HG02759 (cell line): ENCODE measurements around the gene ADGRG1.

ENCODE experiments used
- ATAC-seq: cut with Tn5 transposase; IDR thresholded peaks from one replicate; pipeline ENCODE4 v1.9.1; 2021; ENCODE audit warnings: mild to moderate bottlenecking, moderate library complexity; ENCODE audit not compliant: unreplicated experiment

Gene ADGRG1

GRCh38 chr16:57619606-57620334 lies 8.7 kb upstream of the ADGRG1 start:
- no peak for ATAC-seq

DNA sequence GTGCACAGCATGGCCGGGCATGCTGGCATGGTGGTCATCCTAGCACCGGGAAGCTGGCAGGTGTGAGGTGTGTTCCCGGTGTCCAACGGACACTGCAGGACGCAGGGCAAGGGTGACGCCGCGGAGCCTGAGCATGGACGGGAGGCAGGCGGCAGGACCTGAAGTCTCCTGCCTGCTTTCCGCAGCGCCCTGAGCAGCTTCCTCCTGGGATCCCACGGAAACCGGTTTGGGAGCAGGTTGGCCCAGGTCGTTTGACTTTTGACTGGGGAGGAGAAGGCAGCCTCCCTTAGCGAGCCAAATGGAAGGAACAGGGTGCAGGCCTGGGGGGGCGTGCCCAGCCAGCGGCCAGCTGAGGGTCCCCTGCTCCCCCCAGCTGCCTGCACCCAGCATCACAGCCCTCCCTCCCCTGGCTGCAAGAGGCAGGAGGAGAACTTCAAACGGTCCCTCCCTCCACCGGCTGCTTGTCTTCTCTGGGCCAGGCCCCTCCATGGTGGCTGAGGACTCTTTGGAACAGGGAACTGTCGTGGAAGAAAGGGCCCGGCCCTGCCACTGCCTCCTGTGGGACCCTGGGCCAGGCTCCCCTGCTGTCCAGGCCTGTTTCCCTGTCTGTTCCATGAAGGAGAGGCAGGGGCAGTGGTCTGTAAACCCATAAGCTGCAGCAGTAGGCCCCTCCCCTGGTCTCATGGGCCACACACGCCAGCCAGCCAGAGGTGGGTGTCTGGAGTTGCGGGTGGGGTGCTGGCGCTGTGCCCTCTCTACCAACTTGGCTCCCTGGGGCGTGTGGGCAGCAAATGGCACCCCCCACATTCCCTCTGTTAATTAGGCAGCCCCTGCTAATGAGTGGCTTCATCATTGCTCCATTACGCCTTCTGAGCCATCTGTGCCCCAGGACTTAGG lies 7.8 kb upstream of the ADGRG1 start:
- ATAC-seq: no peak

- ATAC-seq: no peak
Measured at GRCh38 chr16:57621521-57622271, 6.7 kb upstream of the ADGRG1 start.

GRCh38 chr16:57622361-57623250 lies 5.8 kb upstream of the ADGRG1 start:
- ATAC-seq: no peak

- ATAC-seq: no peak
Measured at GRCh38 chr16:57623251-57624043, 5.0 kb upstream of the ADGRG1 start.

GRCh38 chr16:57624044-57624688 lies 4.3 kb upstream of the ADGRG1 start:
- no peak for ATAC-seq

DNA sequence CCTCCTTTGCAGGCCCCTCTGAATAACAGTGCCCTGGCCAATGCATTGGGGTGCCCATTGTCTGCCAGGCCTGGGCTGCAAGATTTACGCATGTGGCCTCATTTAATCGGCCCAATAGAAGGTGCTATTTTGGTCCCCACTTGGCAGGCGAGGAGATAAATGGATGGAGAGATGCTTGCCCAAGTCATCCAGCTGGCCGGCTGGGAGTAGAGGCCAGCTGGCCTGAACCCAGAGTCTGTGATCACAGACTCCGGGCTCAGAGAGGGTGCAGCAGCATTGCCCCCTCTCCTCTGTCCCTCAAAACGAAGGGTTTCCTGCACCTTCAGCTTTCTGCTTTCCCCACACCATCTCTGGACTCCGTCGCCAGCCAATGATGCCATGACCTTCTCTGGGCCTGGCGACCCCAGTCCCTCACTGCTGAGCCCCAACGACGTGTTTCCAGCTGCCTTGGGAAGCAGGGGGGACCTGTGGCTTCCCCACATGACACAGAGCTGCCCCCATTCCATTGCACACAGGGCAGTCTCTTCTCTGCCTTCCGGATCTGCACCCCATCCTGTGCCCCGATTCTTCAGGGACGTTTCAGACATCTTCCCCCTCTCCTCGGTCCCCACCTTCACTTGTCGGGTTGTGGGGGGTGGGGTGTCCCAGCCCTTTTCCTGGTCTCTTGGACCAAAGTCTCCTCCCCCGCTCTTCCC lies 3.5 kb upstream of the ADGRG1 start:
- no peak for ATAC-seq

DNA sequence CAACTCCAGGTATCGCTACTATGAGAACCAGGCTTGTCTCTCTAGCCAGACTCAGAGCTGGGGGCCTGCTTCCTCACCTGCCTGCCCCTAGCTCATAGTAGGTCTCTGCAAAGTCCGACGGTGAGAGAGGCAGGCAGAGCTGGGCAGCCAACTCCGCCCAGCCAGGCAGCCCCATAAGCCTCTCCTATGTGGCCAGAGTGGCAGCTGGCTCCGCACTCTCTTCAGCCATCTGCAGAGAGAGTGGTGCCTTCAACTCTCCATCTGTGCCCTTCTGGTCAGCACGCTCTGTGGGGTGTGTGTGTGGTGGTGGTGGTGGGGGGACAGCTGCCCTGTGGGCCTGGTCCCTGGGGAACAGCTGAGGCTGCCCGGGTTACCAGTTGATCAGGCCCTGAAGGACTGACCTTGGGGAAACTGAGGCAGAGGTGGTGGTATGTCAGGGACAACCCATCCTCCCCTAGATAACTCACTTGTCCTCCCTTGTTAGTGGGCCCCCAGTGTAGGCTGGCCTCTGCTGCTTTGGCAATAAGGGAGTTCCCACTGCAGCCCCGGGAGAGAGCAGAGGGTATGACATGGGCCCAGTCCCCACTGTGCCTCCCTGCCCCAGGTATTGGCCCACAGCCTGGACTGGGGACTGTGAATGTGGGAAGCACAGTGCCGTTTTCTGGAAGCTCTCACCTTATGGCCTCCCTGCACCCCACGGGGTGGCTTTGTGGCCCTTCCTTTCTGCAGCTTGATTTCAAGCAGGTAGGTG lies 1.8 kb upstream of the ADGRG1 start:
- no peak for ATAC-seq

DNA sequence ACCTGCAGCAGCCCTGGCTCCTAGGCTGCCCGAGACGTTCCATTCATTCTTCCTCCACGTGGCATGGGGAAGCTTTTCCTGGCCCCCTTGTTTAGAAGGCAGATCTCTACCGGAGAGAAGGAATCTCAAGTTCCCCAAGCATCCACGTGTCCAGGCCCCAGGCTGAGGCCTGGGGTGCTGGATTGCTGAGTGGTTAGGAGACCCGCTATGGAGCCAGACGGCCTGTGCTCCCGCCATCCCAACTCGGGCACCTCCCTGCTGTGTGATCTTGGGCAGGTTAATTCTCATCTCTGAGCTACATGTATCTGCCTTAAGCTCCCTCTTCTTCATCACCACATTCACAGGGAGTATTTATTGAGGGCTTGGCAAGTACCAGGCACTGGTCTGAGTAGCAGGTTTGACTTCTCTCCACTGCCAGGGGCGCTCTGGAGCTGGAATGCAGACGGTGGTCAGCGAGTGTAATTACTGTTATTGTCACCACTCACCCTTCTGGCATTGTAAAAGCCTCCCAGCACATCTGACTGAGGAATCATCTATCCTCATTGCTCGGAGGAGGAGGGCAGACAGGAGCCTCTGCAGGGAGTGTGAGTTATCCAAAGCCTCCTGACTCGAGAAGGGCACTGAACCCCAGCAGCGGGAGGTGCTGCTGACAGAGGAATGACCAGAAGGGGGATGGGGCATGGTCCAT lies 1.1 kb upstream of the ADGRG1 start:
- no peak for ATAC-seq

GRCh38 chr16:57628783-57629293 lies 408 bp downstream of the ADGRG1 start:
- ATAC-seq: no peak

- no peak for ATAC-seq
Measured at GRCh38 chr16:57629516-57630406, 1.3 kb downstream of the ADGRG1 start.

DNA sequence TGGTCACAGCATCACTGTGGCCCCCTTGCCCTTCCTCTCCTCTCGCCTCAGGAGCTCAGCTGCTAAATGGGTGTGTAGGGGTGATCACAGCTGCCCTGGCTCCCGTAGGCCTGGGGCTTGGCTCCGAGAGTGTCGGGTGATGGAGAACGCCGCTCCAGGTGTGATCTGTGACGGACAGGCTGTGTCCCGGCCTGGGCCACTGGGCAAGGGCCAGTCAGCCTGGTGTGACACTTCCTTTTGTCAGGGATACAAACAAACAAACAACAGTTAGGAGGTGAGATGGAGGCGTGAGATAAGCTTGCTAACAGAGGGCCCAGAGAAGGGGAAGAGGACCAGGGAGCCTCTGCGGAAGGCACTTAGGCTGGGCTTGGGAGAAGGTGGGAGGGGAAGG lies 2.0 kb downstream of the ADGRG1 start:
- ATAC-seq: no peak

DNA sequence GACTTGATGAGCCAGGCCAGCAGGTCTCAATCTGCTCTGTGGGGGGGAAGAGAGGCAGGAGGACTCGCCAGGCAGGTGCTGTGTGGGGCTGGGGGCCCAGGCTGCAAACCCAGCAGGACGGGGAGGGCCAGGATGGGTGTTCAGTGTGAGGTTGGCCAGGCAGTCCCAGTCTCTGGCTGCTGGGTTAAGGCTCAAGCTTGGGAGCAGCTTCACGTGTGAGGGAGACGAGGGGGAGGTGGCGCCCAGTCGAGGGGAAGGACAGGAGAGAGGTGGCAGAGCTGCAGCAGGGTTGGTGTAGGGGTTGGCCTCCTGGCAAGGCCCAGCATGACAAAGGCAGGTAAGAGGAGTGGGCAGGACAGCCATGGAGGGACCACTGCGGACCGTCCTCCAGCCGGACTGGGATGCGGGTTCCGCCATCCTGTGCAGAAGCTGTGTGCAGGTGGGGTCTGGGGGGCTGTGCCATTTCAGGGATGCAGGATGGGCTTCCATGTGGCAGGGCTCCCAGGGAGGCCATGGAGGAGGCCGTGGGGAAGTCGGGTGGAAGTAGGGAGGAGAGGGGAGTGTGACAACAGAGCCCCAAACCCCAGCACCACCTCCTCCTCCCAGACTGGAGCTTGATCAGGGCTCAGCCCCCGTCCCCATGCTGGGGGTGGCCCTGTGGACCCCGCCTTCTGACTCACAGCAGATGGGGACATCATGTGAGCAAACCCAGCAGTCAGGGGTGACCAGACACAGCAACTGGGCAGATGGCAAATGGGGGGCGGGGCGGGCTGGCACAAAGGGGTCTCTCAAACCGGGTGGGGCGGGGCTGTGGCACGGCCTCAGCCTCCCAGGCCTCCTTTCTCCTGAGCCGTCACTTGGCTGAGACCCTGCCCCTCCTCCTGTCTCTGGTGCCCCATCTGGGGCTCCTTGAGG lies 2.8 kb downstream of the ADGRG1 start:
- ATAC-seq: no peak

- no peak for ATAC-seq
Measured at GRCh38 chr16:57632568-57632967, 4.1 kb downstream of the ADGRG1 start.
